Stimulated activated CD4-positive, alpha-beta T cell treated with anti-CD3 and anti-CD28 coated beads, Interleukin-2, amount 100 ng/mL, for 24 hours (primary cell): ENCODE measurements around the gene RAP2A.

Experiments
- DNase-seq, 2 donors: peaks; one replicate each; pipeline ENCODE4 v3.0.0-alpha.2; 2020

Gene RAP2A

GRCh38 chr13:97422118-97423054 lies 11.6 kb upstream of the RAP2A start:
- DNase-seq = no peak

GRCh38 chr13:97423300-97424045 lies 10.5 kb upstream of the RAP2A start:
- no peak for DNase-seq

GRCh38 chr13:97425590-97425989 lies 8.4 kb upstream of the RAP2A start:
- no peak for DNase-seq

- no peak for DNase-seq
Observed at GRCh38 chr13:97426695-97427094, 7.3 kb upstream of the RAP2A start.

GRCh38 chr13:97429681-97430081 lies 4.3 kb upstream of the RAP2A start:
- DNase-seq = no peak

GRCh38 chr13:97430296-97430695 lies 3.7 kb upstream of the RAP2A start:
- DNase-seq = no peak

GRCh38 chr13:97431171-97431764 lies 2.7 kb upstream of the RAP2A start:
- no peak for DNase-seq

- no peak for DNase-seq
Observed at GRCh38 chr13:97432232-97432916, 1.6 kb upstream of the RAP2A start.

- DNase-seq = peak; percentile 96 to 98
Observed at GRCh38 chr13:97432917-97433726, 847 bp upstream of the RAP2A start.

- peak; percentile 42 to 44 for DNase-seq
Observed at GRCh38 chr13:97434397-97435201, 630 bp downstream of the RAP2A start.

- no peak for DNase-seq
Observed at GRCh38 chr13:97435323-97435722, 1.4 kb downstream of the RAP2A start.

GRCh38 chr13:97435794-97436193 lies 1.8 kb downstream of the RAP2A start:
- no peak for DNase-seq

- DNase-seq = no peak
Observed at GRCh38 chr13:97436845-97437244, 2.9 kb downstream of the RAP2A start.

- DNase-seq = no peak
Observed at GRCh38 chr13:97437729-97438128, 3.8 kb downstream of the RAP2A start.

GRCh38 chr13:97438856-97439595 lies 5.1 kb downstream of the RAP2A start:
- no peak for DNase-seq

GRCh38 chr13:97440598-97441170 lies 6.7 kb downstream of the RAP2A start:
- no peak for DNase-seq

- no peak for DNase-seq
Observed at GRCh38 chr13:97441368-97441767, 7.4 kb downstream of the RAP2A start.

GRCh38 chr13:97445522-97446187 lies 11.7 kb downstream of the RAP2A start:
- no peak for DNase-seq

- no peak for DNase-seq
Observed at GRCh38 chr13:97446448-97446847, 12.5 kb downstream of the RAP2A start.
